Epithelial cell of proximal tubule (primary cell): ENCODE data around the gene E2F4. TPM values are rescaled to one million over a fixed set of nuclear protein-coding genes. Genes with fewer than 3 reads are reported as not detected.
A peak's percentile ranks its signal among the peaks of the same experiment; 100 is the strongest.

Source experiments
- DNase-seq: peaks from one replicate; pipeline ENCODE4 v3.0.0-alpha.2; 2011; ENCODE audit warnings: low read depth
- H3K4me3 ChIP-seq: 2 replicates; pipeline ENCODE4 v1.5.1; 2011; ENCODE audit warnings: low read depth, mild to moderate bottlenecking, low read length
- total RNA-seq: library from RNA; depleted of rRNA; stranded (reverse); fragments of >200 nt; gene quantifications from 2 replicates; pipeline ENCODE4 v1.2.3, GENCODE V29; 2015
- TF ChIP-seq, protein P1 (sequence below): conservative IDR thresholded peaks from 2 replicates; pipeline ENCODE4 v1.5.1; 2012; ENCODE audit warnings: low read depth, mild to moderate bottlenecking, low read length

Gene E2F4
- total RNA-seq, 1 donor from 2014 or later: 78.9 TPM

DNA sequence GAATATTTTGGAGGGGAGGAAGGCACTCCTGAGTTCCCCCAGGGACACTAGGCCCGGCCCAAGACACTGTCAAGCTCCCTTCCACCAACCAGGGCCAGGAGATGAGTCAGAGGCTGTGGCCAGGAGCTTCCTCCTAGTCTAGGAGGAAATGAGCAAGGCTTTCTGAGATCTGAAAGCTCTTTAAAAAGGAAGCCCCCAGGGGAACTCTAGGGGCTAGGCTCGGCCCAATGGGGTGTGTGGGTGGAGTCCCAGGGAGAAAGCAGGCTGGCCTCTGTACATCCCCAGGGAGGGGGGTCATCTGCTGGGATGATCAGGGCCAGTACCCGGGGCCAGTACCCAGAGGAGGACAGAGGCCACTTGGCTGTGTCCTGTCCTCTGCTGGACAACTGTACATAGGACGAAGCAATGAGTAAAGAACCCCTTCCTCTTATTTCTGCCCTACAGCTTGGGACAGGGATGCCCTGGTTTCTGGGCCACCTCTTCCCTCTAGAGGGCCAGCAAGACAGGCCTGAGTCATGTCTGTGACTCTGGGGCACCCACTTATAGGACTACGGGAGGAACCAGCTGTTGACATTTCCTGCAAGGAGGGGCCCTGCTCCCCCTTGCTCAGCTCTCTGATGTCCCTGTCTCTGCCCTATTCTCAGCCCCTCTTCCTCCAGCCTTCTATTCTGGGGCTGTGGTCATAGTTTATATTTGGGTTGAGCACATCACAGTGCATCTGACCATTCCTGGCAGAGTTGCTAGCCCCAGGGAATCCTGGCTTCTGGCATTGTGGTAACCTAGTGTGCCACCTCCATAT lies 52.6 kb downstream of the E2F4 start:
- no peak overlapping the region for H3K4me3 ChIP-seq
- no peak for DNase-seq
- TF ChIP-seq, protein P1, sequence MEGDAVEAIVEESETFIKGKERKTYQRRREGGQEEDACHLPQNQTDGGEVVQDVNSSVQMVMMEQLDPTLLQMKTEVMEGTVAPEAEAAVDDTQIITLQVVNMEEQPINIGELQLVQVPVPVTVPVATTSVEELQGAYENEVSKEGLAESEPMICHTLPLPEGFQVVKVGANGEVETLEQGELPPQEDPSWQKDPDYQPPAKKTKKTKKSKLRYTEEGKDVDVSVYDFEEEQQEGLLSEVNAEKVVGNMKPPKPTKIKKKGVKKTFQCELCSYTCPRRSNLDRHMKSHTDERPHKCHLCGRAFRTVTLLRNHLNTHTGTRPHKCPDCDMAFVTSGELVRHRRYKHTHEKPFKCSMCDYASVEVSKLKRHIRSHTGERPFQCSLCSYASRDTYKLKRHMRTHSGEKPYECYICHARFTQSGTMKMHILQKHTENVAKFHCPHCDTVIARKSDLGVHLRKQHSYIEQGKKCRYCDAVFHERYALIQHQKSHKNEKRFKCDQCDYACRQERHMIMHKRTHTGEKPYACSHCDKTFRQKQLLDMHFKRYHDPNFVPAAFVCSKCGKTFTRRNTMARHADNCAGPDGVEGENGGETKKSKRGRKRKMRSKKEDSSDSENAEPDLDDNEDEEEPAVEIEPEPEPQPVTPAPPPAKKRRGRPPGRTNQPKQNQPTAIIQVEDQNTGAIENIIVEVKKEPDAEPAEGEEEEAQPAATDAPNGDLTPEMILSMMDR: no peak

- TF ChIP-seq, protein P1: no peak
- peak overlapping the region; percentile 90 for H3K4me3 ChIP-seq
Measured at GRCh38 chr16:67245186-67245585, 53.2 kb downstream of the E2F4 start.

GRCh38 chr16:67245674-67246080 lies 53.7 kb downstream of the E2F4 start:
- TF ChIP-seq, protein P1: no peak
- no peak for DNase-seq
- peak overlapping the region; percentile 90 for H3K4me3 ChIP-seq

More at GRCh38 chr16:67245186-67245585, 53.2 kb downstream of the E2F4 start:
- no peak for DNase-seq

GRCh38 chr16:67246081-67246755 lies 54.3 kb downstream of the E2F4 start:
- TF ChIP-seq, protein P1: peak; percentile 42

GRCh38 chr16:67246756-67247191 lies 54.8 kb downstream of the E2F4 start:
- no peak for DNase-seq
- peak overlapping the region; percentile 90 for H3K4me3 ChIP-seq
- TF ChIP-seq, protein P1: no peak

More at GRCh38 chr16:67246081-67246755, 54.3 kb downstream of the E2F4 start:
- no peak for DNase-seq
- peak overlapping the region; percentile 90 for H3K4me3 ChIP-seq

- peak within 1 kb of the TSS; percentile 90 for H3K4me3 ChIP-seq
- TF ChIP-seq, protein P1: no peak
- no peak for DNase-seq
Measured at GRCh38 chr16:67247192-67248072, 55.5 kb downstream of the E2F4 start, which contains the start of gene FHOD1. Gene FHOD1 (minus strand): TSS chr16:67247481. CDS start chr16:67247410, 71 bp downstream.
